ENCODE results near the gene USP36.

GRCh38 chr17:78793415-78793814 is 47.2 kb downstream of the USP36 start:
- TF ChIP-seq CTCF (IDR thresholded peaks at IDR 0.05) (no peak), POLR2AphosphoS5 (IDR thresholded peaks at IDR 0.05; ENCODE audit: insufficient read depth in 1 of 2, low read depth in 1 of 2) (no peak)

All from vagina (tissue), 2 donors.